Epithelial cell of esophagus (primary cell): ENCODE data around the gene TUBB2A.
"Not testable (repeated sequence)": the region's sequence is repeated elsewhere in the genome, so short reads cannot be mapped to it uniquely, and the experiment has no call there.

Source experiments
- DNase-seq: peaks from one replicate; pipeline ENCODE4 v3.0.0; 2010; ENCODE audit warnings: low read depth
- H3K4me3 ChIP-seq: 2 replicates; pipeline ENCODE4 v1.5.1; 2011; ENCODE audit warnings: mild to moderate bottlenecking, low read length, control low read depth
- CTCF ChIP-seq: IDR thresholded peaks from 2 replicates; pipeline ENCODE4 v1.5.1; 2011; ENCODE audit warnings: low read depth, mild to moderate bottlenecking, low read length, control low read depth, inconsistent platforms; ENCODE audit not compliant: insufficient read depth; ENCODE audit errors: missing control alignments

The TUBB2A gene

GRCh38 chr6:3139090-3139903 lies 18.0 kb downstream of the TUBB2A start:
- no peak overlapping the region for H3K4me3 ChIP-seq
- DNase-seq = peak; percentile 90
- TF ChIP-seq CTCF = no peak

- peak; percentile 55 for DNase-seq
- no peak for TF ChIP-seq CTCF
- H3K4me3 ChIP-seq = no peak overlapping the region
Measured at GRCh38 chr6:3138341-3138740, 19.0 kb downstream of the TUBB2A start.

GRCh38 chr6:3137873-3138272 lies 19.5 kb downstream of the TUBB2A start:
- H3K4me3 ChIP-seq, DNase-seq: not testable (repeated sequence)

GRCh38 chr6:3137057-3137777 lies 20.1 kb downstream of the TUBB2A start:
- DNase-seq = no peak
- no peak overlapping the region for H3K4me3 ChIP-seq
- TF ChIP-seq CTCF = no peak

- no peak overlapping the region for H3K4me3 ChIP-seq
- DNase-seq = no peak
- no peak for TF ChIP-seq CTCF
Measured at GRCh38 chr6:3136292-3137011, 20.9 kb downstream of the TUBB2A start.

GRCh38 chr6:3135668-3136291 lies 21.6 kb downstream of the TUBB2A start:
- H3K4me3 ChIP-seq = no peak overlapping the region
- TF ChIP-seq CTCF = no peak
- no peak for DNase-seq

GRCh38 chr6:3133515-3133914 lies 23.8 kb downstream of the TUBB2A start:
- no peak for TF ChIP-seq CTCF
- no peak overlapping the region for H3K4me3 ChIP-seq
- DNase-seq = no peak
